Lower leg skin (tissue), 3 donors: ENCODE measurements around the gene C11orf71.

ENCODE experiments used
- CTCF ChIP-seq, 3 donors: fragments of 450-650 bp; IDR thresholded peaks; one replicate each; pipeline ENCODE4 v1.5.1; 2016; ENCODE audit warnings: antibody characterized with exemption in 3 of 3, mild to moderate bottlenecking in 3 of 3, moderate library complexity in 2 of 3
- POLR2A ChIP-seq, 2 donors: fragments of 450-650 bp; IDR thresholded peaks; one replicate each; pipeline ENCODE4 v1.6.1; 2016 to 2017; ENCODE audit warnings: antibody characterized with exemption in 2 of 2, mild to moderate bottlenecking in 1 of 2, moderate library complexity in 1 of 2

DNA sequence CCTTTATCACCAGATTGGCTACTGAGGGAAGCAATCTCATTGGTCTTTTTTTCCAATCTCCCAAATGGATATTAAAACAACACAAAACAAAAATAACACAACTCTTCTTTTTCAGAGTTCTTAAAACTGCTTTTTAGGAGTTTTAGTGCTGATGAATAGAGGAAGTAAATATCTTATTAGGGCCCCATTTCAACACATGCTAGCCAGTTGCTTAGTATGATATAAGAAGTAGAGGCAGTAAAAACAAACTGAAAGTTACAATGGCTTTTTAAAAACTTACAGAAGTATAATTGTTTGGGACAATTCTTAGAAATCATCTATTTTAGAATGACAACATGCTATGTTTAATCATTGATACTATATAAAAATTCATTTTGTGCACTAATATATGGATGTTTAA lies 3.4 kb downstream of the C11orf71 start:
- TF ChIP-seq CTCF (IDR thresholded peaks at IDR 0.05) (no peak), POLR2A (IDR thresholded peaks at IDR 0.05) (no peak)
